Stimulated activated CD8-positive, alpha-beta memory T cell treated with anti-CD3 and anti-CD28 coated beads, Interleukin-7, amount 100 ng/mL, for 48 hours (primary cell): ENCODE results near the gene ZNF774.
"Not testable (repeated sequence)": the region's sequence is repeated elsewhere in the genome, so short reads cannot be mapped to it uniquely, and the experiment has no call there.

ENCODE experiments used
- DNase-seq, 2 donors: peaks; one replicate each; pipeline ENCODE4 v3.0.0-alpha.2; 2020; ENCODE audit warnings: low read depth in 1 of 2; ENCODE audit errors: extremely low read depth in 1 of 2

The ZNF774 gene

DNA sequence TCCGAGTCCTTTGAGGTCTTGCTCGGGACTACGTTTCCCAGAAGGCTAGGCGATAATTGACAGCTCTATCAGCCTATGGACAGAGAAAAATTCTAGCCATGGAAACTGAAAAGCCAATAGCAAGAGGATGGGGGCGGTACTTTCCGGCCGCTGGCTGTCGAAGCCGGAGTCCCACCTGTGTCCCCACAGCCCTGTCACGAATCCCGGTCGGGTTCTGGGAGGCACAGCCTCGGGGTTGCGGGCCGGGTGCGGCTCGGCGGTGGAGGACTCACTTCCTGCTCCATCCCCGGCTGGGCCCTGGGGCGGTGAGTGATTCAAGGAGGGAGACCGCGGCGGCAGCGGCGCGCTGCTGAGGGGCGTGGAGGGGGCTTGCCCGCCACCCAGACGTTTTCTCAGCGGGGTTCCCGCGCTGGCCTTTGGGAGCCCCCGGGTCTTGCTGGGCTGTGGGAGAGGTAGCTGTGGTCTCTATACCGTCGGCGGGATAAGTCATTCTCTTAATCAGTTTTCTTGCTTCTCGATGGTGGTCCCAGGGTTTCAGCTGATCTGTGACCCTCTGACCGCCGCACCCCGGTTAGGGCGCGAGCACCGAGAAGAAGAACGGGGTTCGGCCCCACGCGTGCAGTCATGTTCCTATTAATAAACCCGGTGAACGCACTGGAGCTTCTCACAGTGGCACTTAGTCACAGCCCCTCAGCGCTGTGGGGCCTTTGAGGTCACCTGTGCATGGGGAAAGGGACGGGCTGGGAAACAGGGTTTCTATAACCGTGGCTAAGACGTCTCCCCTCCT is at the start of gene ZNF774:
TSS of gene ZNF774 (plus strand) at position 178 of the 787 bp plus-strand sequence. CDS start 2,377 bp downstream, outside the sequence.
- peak; percentile 82 to 91 for DNase-seq

DNA sequence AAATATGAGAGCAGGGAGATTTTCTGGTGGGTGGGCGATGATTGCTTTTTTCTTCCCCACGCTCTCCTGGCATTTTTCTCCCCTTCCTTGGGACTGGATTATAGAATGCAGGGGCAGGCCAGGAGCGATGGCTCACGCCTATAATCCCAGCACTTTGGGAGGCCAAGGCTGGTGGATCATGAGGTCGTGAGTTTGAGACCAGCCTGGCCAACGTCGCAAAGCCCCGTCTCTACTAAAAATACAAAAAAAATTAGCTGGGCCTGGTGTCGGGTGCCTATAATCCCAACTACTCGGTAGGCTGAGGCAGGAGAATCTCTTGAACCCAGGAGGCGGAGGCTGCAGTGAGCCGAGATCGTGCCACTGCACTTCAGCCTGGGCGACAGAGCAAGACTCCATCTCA is 46.7 kb upstream of the ZNF774 start:
- not testable (repeated sequence) for DNase-seq

DNA sequence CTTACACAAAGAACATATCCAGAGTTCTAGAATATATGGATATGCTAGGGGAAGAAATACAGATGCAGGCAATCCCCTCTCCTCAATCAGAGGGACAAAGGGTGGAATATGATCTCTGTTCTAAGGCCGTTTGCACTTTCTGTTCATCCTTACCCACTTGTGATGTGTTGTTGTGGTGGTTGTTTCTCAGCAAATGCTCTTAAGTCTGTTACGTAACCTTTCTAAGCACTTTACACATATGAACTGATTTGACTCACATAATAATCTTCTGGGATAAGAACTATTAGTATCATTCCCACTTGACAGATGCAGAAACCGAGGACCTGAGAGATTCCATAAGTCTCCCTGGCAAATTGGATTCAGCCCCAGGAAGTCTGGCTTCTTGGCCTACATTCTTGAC is 46.2 kb upstream of the ZNF774 start:
- DNase-seq = no peak

DNA sequence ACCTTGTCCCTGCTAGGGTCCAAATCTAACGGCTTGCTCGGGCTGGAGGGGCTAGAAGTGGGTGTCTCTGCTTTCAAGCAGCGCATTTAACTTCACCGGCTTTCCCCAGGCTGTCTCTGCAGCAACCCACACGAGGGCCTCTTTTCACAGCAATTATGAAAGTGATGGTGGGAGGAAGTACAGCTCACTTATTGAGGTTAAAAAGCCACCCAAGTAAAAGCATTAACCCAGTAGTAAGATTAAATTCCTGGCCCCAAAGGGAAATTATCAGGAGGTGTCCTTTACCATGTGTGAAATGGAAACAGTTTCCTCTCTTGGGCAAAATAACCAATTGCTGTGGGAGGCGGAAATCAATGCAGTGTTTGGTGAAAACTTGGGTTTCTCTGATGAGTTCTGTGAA is 45.5 kb upstream of the ZNF774 start:
- peak in 1 of 2 donors; percentile 36 for DNase-seq

DNA sequence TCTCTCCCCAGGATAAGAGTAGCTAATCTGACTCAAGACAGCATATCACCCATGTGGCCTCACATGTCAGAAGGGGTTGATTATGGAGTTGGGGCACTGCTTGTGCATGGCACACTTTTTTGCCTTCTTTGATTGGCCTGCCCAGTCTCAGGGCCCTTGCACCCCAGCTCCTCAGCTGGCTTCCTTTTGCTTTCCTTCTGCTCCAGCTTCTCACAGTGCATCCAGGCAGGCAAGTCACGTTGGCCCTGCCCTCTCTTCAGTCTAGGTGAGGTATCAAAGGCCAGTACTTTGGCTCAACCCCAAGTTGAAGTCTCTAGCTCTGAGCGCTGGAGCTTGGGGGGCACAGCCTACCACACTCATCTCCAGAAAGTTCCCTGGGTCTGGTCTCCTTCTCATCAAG is 44.4 kb upstream of the ZNF774 start:
- no peak for DNase-seq

DNA sequence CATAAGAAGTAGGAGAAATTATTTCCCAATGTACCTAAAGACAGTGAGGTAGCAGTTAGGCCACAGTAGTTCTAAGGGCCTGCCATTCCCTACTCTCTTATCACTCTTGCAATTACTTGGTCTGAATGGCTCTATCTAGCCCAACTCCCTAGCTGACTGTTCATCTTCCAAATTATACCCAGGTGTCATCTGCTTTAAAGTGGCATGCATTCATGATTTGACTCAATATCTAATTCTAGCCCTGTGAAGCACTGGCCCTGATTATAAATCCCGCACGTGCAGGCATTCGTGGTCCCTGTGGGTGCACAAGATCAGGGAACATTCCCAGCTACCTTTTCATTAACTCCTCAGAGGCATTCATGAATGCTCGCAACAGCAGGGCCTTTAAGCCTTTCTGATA is 43.1 kb upstream of the ZNF774 start:
- DNase-seq = no peak

DNA sequence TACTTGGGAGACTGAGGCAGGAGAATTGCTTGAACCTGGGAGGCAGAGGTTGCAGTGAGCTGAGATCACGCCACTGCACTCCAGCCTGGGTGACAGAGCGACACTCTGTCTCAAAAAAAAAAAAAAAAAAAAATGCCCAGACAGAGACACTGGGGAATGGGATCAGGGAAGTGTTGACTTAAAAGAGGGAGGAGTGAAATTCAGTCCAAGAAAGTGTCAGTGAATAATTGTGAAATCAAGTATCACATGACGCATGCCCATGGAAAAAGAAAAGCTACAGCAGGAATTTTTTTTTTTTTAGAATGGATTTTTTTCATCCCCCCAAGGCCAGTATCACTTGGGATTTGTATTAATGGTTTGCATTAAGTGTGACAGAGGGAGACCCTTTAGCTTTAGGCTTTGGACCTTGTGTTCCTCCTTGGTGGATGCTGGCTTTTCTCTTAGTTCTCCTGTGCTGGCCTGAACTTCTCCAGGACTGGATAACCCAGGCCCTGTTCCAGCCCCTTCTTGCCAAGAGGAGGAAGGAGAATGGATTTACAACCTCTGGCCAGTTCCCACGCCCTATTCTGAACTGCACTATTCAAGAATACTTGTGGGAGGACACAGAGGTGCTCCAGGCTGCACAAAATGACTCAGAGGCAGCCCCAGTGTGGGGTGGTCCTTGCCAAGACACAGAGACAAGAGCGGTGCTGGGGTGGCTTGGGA is 36.7 kb upstream of the ZNF774 start:
- DNase-seq = no peak

DNA sequence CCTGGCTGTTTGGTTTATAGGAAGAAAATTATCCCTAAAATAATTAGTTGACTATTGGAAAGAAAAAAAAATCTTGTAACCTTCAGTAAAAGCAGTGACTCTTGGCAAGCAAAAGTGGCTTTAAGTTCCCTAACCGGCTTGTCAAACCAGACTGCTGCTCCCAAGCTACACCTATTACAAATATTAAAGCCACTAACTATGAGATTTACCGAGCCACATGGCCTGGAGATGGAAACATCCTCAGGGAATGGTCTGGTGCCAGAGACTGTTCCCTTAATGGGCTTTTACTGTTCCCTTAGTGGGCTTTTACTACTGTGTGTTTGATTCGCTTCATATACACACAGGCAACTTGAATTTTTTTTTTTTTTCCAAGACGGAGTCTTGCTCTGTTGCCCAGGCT is 35.9 kb upstream of the ZNF774 start:
- DNase-seq = no peak

DNA sequence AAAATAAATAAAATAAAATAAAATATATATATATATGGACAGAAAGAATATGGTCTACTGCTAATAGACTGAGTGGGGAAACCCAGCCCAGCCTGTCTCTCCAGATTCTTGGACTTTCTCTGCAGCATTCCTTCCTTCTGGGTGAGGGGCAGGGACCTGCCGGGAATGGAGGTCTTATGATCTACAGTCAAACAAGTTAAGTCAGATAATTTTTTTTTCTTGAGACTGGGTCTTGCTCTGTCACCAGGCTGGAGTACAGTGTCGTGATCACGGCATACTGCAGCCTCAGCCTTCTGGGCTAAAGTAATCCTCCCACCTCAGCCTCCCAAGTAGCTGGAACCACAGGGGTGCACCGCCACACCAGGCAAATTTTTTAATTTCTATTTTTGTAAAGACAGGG is 33.5 kb upstream of the ZNF774 start:
- DNase-seq = no peak

DNA sequence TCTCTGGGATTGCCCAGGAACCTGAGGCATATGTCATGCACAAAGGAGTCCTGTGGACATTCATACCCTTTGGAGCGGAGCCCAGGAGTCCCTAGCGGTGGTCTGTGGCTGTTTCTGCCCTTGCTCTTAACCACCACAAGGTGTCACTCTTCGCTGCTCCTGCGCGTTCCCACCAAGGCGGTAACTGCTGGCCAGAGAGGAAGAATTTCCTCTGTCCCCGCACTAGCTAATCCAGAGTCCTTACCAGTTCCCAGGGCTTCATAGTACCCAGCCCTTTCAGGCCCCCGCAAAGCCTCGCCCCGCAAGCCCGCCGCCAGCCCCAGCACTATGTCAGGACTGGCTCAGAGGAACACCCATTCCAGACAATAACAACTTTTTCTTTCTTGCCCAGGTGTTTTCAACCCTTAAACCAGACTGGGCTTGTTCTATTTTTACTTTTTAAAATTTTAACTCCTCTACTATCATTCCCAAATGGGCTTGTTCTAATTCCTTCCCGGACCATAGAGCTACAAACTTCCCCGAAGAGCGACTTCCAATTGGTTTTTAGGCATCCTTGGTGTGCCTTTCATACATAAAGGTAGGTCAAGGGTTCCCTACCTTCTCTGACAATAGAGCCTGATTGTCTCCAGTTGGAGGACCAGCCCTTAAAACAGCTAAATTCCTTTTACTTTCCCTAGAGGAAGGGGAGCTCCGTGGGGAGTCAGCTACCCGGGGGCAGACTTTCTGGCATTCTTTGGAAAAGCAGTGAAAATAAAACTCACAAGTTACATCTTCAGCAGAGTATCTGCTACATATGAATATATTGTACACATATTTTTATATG is 31.8 kb upstream of the ZNF774 start:
- DNase-seq = peak; percentile 37 to 39

DNA sequence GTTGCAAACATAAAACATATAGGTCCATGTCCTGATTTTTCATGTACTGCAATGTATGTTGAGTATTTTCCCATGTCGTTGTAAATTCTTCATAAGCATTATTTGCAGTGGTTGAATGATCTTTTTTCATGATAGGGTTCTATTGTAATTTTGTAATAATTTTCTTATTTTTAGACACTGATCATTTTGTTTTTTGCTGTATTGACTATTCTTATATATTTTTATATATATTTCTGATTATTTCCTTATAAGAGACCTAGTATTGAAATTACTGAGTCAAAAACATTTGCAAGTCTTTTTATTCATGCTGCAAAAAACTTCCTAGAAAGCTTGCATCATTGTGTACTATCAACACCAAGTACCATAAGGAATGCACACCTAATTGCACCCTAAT is 31.2 kb upstream of the ZNF774 start:
- DNase-seq = no peak

DNA sequence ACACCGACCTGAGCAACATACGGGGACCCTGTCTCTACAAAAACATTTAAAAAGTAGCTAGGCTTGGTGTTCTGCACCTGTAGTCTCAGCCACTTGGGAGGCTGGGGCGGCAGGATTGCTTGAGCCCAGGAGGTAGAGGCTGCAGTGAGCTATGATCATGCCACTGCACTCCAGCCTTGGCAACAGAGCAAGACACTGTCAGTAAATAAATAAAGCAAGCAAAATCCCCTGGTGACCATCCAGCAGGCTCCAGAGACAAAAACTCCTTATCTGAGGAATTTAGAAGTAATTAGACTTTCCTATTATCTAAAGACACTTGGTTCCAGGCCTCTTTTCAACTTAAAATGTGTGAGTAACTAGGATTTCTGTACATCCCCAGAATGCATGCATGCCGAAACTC is 29.5 kb upstream of the ZNF774 start:
- DNase-seq = no peak

DNA sequence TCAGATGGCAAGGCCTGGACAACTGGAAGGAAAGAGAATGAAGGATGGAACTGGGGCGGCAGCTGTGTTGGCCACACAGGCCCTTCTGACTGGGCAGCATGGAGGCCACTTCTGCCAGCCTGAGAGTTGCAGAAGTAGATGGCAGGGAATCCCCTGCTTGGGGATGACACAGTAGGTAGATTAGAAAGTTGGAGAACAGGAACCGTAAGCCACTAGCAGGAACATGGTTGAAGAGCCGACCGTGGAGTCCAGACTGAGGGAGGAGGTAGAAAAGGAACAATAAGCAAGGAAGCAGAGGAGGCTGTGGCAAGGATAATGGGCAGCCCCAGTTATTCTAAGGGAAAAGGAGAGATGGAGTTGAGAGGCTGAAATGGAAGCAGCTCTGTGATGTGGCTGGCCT is 26.4 kb upstream of the ZNF774 start:
- DNase-seq = no peak

DNA sequence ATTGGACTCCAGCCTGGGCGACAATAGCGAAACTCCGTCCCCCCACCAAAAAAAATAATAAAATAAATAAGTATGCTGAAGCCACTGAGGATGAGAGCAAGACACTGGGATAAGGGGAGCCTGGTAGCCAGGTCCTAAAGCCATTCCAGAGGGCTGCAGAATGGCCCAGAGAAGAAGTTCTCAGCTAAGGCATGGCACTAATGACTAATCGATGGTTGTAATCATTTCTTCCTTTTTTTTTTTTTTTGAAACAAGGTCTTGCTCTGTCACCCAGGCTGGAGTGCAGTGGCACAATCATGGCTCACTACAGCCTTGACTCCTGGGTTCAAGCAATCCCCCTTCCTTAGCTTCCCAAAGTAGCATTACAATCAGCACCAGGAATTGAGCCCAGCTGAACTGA is 25.6 kb upstream of the ZNF774 start:
- no peak for DNase-seq

DNA sequence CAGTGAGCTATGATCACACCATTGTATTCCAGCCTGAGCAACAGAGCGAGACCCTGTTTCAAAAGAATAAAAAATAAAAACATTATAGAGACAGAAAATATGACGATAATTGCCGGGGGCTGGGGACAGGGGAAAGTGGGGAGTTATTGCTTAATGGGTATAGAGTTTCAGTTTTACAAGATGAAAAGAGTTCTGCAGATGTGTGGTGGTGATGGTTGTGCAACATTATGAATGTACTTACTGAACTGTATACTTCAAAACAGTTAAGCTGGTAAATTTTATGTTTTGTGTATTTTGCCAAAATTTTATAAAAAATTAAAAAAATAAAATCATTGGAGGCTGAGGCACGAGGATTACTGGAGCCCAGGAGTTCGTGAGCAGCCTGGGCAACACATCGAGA is 24.8 kb upstream of the ZNF774 start:
- DNase-seq = no peak

DNA sequence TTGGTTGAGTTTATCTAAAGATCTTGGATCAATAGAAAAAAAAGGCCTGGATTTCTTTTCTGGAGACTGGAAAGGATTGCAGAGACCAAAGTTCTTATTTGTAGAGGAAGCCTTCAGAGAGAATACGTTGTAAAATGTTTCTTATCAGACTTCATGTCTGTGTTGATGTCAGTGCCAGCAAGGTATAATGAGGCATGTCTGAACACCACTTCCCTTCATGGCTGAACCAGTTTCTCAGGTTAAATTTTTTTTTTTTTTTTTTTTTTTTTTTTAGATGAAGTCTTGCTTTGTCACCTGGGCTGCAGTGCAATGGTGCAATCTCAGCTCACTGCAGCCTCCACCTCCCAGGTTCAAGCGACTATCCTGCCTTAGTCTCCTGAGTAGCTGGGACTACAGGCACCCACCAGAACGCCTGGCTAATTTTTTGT is 17.8 kb upstream of the ZNF774 start:
- no peak for DNase-seq

DNA sequence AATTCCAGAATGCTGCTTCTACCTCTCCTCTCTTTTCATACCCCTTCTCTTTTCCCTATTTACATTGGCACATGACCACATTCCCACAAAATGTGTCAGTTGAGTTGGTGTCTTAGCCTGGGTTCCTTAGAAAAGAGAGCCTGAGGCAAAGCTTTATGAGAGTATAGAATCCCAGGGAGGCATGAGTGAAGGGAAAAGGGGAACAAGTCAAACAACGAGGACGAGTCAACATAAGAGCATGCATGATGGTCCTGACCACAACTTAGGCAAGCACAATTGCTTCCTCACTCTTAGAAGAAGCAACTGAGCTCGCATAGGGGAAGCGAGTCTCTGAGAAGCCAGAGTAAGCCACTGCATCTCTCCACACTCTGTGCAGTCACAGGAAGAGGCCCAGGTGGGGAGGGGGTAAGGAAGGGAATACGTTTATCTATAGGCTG is 15.4 kb upstream of the ZNF774 start:
- DNase-seq = no peak

DNA sequence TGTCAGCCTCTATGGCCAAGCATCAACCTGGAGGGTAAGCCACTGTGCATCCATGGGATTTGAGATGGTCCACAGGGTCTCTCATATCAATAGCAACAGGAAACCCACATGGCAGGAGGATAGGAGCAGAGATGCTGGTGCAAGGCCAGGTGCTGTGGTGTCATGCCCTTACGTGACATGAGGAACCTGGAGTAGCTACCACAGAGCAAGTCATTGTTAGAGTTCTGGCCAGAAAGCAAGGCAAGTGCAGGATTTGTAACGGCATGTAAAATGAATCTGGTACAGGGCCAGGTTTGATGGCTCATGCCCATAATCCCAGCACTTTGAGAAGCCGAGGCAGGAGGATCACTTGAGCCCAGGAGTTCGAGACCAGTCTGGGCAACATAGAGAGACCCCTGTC is 14.8 kb upstream of the ZNF774 start:
- DNase-seq = no peak

DNA sequence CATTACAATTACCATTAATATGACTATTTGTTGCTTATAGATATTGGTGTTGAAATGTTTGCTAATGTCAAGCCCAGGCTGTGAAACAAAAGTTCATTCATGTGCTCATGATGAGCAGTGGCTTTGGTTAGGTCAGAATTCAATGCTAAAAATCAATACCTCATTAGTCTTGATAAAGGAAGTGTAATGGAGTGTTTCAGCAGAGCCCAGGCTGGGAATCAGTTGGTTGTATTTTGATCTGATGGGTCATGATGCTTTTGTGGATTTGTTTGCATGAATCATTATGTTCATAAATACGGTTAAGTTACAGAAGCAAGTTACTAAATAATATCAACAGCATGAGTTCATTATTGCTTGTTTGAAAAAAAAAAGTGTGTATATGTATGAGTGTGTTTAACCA is 13.6 kb upstream of the ZNF774 start:
- DNase-seq = no peak

DNA sequence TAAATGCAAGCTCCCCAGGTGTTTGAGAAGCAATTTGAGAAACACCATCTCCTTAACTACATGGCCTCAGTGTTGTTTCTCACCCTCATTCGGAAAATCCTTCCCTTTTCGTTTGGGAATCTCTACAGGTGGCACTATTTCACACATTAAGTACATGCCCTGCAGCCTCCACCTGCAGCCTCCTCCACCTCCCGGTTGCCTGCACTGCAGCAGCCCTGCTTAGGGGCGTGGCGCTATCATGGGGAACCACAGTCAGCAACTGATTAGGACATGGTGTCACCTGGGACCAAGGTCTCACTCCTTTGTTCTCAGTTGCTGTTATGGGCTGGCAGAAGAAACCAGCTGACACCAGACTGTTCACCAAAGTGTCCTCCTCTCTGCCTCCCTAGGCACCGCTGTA is 11.7 kb upstream of the ZNF774 start:
- DNase-seq = no peak

DNA sequence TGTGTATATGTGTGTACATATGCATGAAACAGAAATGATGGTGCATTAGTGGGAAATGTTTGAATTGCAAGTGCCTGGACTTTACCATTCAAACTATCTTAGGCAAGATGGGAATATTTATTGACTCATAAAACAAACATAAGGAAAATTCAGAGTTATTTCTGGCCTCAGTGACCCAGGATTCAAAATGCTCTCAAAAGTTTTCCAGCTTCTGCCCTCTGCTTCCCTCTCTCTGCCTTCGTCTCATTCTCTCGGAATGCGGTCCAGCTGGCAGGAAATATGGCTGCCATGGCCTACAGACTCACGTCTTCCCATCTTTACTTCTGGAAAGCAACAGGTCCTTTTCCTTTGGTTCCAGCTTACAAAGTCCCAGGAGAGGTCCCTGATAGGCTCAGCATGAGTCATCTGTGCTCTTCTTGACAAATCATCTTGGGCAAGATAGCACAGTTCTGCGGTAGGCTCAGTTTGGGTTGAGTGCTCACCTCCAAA is 8.7 kb upstream of the ZNF774 start:
- DNase-seq = no peak
